ENCODE measurements around the gene C1orf94.
A peak's percentile ranks its signal among the peaks of the same experiment; 100 is the strongest.
"Not testable (repeated sequence)": the region's sequence is repeated elsewhere in the genome, so short reads cannot be mapped to it uniquely, and the experiment has no call there.

Gene C1orf94

DNA sequence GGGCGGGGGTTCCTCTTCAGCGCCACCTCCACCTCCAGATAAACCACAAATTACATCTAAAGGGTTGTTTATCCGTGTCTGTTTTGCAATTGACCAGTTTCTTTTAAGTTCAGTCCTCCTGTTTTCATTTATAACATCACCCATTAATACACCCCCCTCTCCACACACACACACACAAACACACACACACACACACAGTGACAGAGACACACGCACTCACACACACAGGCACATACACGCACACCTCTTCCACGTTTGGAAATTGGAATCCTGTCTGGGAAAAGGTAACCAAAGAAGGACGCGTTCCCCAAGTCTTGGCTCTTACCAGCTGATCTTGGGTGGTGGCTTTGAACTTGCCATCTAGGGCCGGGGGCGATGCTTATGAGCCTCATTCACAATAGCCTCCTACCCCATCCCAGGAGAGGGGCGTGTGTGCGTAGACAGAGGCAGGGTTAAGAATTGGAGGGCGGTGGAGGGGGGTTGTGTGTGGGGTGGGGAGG is 11.2 kb upstream of the C1orf94 start:
- DNase-seq (ENCODE audit: low spot score): peak; percentile 34

DNA sequence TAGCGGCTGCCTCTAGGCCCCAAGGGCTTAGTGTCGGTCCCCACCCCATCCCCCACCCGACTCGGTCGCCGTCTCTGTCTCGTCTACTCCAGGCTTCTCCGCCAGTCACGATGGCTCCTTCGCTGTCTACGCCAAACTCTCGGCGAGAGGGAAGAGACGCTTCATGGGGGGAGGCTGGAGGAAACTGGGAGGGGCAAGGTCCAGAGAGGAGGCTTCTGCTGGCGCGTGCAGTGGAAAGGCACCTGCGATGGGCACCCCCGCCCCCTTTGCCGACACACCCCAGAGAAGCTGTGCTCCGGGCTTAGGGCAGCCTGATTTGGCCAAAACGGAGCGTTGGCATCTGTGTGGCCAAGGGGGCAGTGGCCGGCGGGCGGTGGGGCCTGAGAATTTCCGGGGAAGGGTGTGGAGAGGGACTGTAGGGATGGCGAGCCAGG is 10.5 kb upstream of the C1orf94 start:
- DNase-seq (ENCODE audit: low spot score): peak; percentile 59

DNA sequence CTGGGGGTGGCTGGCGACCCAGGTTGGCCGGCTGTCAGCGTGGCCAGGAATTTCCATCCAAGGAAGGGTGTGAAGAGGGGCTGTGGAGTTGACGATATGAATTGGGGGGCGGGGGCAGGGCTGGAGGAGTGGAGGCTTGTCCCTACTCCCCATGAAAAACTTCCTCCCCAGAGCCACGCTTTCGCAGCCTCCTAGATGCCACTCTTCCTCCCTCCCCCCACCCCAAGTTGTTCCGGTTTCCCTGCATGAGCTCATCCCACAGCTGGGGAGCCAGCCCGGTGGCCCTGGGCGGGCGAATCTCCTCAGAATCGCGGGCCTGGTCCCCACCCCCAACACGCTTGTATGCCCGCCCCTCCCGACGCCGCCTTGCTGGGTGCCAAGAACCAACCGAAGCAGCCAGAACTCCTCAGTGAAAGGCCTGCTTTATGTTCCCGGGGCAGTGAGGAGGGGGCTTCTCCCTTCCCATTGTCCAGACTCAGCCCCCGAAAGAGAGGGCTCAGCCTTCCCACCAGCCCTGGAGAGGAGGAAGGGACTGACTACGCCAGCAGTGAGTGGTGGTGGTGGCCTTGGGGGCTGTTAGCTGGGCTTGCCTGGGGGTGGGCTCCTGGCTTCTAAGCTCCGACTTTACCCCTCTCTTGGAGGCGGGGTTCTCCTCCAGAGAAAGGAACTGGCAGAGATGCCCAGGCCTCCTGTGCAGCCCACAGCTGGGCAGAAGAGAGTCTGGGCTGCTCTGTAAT is 9.9 kb upstream of the C1orf94 start:
- peak; percentile 93 for DNase-seq (ENCODE audit: low spot score)

DNA sequence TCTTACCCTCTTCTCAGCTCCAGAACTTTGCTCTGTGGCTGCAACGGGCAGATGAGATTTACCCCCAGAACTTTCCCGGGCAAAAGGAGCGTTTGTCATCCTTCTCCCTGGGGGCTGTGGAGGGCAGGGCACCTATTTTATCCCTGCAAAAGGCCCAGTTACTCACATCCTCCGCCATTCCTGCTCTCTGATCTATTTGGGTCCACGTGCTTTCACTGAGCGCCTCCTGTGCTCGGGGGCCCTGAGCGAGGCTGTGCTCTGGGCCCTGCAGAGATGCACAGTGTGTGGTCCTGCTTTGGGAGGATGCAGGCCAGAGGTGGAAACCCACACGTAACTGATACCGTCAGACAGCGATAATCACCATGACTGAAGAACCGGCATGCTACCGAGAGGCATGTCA is 9.3 kb upstream of the C1orf94 start:
- DNase-seq (ENCODE audit: low spot score): no peak

DNA sequence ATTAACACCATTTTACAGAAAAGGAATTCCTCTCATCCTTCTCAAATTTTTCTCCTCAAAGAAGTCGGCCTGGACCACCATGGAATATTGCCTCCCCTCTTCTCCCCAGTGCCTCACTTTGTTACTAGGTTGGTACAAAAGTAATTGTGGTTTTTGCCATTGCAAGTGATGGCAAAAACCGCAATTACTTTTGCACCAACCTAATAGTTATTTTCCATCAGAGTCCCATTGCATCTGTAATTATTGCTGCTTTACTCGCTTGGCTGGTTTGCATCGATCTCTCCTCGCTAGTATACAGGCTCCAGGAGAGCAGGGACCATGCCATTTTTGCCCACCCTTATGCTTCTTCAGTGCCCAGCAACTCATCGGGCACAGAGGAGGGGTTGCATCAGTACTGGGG is 963 bp upstream of the C1orf94 start:
- DNase-seq (ENCODE audit: low spot score): no peak

DNA sequence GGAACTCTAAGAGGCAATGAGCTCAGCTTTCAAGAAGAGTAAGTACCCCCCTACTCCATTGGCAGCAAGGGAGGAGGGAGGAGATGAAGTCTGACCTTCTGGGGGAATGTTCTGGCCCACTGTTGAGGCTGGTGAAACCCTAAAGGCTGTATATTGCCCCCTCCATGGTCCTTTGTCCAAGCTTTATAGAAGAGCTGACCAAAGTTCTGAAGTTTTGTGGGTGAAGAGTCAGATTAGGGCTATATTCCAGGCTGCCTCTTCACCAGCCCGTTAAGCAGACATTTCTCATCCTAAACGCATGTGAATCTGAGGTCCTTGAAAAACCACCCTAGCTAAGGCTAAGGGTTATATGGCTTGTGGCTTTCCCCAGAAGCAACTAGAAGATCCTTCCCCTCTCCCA is 1.4 kb downstream of the C1orf94 start:
- DNase-seq (ENCODE audit: low spot score): no peak

DNA sequence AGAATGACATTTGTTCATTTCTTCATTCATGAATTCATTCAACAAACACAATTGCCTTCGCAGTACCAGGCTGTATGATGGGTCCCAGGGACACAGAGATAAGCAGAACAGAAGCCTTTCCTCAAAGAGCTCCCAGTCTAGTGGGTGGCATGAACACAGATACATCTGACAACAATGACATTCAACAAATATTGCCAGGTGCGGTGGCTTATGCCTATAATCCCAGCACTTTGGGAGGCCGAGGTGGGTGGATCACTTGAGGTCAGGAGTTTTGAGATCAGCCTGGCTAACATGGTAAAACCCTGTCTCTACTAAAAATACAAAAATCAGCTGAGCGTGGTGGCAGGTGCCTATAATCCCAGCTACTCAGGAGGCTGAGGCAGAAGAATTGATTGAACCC is 6.7 kb downstream of the C1orf94 start:
- not testable (repeated sequence) for DNase-seq (ENCODE audit: low spot score)

DNA sequence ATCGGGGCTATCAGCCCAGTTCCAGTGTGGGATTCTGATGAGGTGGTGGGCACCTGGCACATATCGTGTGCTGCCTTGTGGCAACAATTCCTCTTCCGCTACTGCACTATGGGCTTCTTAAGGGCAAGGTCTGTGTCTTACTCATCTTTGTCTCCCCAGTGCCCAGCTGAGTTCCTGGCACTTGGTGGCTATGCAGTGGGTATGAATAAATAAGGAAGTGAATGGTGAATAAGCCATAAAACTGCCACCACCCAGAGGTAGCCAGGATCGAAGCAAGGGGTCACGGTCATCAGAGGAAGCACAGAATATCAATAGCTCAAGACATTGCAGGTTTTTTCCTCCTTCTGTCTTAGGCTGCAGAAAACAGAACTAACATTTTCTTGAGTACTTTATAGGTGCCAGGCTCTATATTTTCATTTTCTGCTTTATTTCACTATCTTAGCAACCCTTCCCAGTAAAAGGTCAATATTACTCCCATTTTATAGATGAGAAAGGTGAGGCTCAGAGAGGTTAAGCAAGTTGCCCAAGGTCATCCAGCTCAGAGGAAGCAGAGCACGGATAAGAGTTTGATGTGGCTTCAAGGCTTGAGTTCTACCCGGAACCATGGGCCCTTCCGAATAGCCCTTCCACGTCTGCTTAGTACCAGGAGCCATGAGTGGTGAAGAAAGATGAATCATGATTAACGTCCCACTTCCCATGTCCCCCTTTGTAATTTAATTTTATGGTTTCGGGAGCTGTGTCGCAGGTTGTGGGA is 10.2 kb downstream of the C1orf94 start:
- no peak for DNase-seq (ENCODE audit: low spot score)

DNA sequence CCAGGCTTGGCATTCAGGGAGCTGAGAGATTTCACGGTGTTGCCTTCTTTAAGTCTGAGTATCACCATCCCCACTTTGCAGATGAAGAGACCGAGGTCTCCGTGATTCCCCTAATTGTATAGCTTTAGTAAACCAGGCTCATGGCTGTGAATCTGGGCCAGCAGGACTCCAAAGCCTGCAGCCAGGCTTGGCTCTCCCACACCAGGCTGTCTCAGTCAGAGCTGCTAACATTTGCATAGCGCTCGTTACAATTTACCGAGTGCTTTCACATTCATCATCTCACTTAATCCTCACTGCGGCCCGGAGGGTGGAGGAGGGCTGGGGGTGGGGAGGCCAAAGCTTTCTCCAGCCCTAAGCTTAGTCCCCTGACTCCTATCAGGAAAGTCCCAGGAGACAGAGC is 11.7 kb downstream of the C1orf94 start:
- DNase-seq (ENCODE audit: low spot score): no peak

DNA sequence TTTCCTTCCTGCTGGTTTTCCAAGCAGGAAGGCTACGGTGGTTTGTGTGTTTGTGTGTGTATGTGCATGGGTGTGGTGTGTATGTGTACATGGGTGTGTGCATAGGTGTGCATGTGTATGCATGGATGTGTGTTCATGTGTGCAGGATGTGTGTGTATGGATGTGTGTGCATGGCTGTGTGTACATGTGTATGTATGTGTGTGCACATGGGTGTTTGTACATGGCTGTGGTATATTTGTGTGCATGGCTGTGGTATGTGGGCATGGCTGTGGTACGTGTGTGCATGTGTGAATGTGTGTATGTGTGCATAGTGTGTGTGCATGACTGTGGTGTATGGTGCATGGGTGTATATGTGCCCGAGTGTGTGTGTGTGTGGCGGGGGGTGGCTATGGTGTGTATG is 12.3 kb downstream of the C1orf94 start:
- no peak for DNase-seq (ENCODE audit: low spot score)

DNA sequence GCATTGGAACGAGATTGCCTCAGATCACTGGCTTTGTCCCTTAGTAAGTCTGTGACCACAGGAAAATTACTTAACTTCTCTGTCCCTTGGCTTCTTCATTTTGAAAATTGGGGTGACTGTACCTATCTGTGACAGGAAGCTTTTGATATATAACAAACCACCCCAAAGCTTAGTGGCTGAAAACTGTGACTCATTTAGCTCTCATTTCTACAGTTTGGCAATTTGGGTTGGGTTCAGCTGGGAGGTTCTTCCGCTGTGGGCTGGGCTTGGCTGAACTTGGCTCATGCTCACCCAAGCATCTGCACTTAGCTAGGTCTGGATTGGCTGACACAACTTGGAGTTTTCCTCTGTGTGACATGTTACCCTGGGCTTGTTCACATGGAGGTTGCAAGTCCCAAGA is 14.0 kb downstream of the C1orf94 start:
- no peak for DNase-seq (ENCODE audit: low spot score)

DNA sequence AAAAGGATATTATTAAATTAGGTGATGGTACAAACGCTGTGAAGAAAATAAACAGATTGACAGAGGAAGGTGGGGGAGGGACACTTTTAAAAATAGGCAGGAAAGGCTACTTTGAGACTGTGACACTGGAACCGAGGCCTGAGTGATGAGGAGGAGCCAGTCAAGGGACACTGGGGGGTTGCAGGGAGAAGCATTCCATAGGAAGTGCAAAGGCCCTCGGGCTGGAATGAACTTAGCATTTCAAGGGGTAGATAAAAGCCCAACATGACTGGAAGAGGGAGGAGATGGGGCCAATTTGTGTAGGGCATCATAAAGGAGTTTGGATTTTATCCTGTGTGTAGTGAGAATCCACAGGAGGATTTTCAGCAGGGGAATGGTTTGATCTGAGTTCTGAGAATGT is 15.9 kb downstream of the C1orf94 start:
- no peak for DNase-seq (ENCODE audit: low spot score)

DNA sequence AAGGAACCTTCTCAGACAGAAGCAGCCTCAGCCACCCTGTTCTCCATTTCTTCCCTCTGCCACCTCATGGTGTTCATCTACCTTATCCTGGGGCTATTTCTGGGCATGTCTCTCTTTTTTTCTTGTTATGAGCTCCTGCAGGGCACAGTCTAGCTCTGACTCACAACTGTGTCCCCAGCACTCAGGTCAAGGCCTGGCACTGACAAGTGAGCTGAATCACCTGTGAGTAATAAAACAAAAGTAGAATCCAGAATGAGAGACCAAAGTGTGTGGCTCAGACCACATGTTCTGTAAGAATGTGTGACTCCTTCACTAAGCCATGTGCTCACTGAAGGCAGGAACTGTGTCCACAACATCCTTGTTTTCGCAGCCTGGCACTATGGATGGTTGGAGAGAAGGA is 23.2 kb downstream of the C1orf94 start:
- no peak for DNase-seq (ENCODE audit: low spot score)

DNA sequence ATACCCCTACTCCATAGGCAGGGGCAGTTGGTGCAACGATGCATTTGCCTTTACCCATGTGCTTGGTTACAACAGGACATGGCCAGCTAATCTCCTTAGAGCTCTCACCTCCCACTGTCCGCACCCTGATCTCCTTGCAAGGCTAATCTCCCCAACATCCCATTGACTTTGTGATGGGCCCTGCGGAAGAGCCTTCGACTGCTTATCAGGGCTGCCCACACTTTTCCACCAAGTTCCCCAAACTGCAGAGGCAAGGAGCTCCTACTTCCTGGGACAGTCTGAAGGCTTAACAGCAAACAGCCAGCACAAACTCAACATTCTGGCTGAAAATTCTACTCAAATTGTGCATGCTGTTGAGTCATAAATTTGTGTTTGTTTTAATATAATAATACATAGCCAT is 36.0 kb downstream of the C1orf94 start:
- DNase-seq (ENCODE audit: low spot score): no peak

DNA sequence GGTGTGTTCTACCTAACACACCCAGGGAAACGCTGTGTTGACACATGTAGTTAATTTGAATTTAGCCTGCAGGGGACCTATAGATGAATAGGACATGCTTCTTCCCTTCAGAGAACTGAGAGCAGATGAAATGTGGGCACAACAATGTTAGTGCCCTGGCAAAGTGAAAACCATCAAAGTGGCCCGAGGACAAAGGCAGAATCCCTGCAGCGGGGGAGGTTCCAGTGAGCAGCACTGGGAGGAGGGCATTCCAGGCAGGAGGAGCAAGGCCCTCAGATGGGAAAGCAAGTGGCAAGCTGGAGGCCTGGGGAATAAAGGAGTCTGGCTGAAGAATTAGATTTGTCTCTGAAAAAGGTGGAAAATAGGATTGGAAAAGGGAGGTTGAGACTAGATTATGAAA is 37.2 kb downstream of the C1orf94 start:
- no peak for DNase-seq (ENCODE audit: low spot score)

DNA sequence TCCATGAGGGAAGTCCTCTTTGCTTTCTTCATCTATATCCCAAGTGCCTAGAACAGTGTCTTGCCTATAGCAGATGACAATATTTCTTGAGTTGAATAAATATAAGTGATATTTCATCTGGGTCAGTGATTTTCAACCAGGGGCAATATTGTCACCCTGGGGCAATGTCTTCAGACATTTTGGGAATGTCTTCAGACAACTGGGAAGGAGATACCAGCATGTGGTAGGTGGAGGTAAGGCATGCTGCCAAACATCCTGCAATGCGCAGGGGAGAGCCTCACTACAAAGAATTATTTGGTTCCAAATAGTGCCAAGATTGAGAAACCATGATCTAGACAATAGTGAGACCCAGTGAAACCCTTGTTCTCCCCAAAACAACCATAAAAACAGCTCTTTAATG is 54.7 kb downstream of the C1orf94 start:
- no peak for DNase-seq (ENCODE audit: low spot score)

DNA sequence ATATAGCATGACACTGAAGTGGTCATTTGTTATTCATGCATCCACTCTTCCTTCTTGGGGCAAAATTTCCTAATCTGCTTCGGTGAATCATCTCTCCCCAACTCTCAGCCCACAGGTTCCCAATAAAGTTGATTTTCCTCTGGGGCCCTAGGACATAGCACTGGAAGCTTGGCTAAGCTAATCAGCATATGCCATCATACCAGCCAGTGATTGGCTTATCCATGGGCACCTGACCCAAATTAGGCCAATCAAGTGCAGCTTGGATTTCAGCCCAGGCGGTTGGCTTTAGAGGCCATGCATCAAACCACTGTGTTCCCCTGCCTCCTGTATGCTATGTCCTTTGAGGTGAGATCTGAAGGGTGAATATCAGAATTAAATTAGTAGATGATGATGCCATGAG is 58.9 kb downstream of the C1orf94 start:
- no peak for DNase-seq (ENCODE audit: low spot score)

DNA sequence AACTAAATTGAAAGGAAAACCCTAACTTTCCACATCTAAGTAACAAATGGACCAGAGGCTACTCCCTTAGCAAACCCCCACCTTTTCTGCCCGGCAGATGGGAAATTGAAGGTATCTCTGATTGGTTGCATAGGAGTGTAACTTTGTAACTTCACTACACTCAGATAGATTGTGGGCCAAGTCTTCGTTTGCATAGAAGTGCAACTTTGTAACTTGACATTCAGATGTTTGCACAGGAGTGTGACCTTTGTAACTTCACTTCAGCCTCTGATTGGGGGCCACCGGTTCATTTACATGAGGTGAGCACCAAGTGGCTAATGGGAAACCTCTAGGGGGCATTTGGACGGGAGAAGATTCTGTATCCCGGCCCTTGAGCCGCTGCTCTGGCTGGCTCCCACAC is 59.4 kb downstream of the C1orf94 start:
- no peak for DNase-seq (ENCODE audit: low spot score)

DNA sequence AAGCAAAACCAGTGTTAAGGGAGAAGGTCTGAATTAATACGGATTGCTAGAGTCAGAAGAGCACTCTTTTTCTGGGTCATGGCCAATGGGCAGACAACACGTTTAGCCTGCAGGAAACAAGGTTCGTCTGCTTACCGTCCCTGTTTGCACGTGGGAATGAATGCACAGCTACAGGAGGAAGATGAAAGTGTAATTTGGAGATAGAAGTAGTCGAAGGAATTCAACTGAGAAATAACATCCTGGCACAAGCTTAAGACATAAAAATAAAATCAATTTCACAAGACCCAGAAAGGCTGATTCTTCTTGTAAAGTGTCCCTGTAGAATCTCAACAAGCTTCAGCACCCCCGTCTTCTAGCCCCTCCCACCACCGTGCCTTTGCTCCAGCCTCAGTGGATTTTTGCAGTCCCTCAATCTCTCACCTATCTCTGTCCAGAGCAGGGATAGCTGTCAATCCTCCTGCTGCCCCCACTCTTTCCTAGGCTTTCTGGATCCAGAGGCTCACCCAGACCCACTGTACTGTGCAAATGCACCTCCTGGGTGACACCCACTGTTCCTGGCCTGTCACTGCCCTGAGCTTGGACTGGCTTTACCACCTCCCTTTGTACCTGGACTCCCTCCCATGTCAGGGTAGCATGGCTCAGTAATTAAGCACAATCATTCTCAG is 60.6 kb downstream of the C1orf94 start:
- no peak for DNase-seq (ENCODE audit: low spot score)

DNA sequence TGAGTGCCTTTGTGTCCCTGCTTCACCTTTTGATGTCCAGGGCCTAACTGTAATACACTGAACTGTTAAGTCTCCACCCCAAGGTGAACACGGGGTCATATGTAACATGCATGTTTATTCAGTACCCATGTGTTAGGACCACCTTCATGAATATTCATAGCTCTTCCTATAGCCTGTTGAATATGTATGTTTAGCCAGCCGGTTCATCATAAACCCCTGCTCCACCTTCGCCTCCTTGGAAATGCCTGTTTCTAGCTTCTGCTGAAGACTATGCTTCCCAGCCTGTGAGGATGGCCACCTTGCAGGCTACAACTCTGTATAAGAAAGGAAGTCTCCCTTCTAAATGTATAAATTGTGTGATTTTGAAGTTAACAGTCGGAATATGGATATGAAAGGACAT is 69.3 kb downstream of the C1orf94 start:
- DNase-seq (ENCODE audit: low spot score): no peak

DNA sequence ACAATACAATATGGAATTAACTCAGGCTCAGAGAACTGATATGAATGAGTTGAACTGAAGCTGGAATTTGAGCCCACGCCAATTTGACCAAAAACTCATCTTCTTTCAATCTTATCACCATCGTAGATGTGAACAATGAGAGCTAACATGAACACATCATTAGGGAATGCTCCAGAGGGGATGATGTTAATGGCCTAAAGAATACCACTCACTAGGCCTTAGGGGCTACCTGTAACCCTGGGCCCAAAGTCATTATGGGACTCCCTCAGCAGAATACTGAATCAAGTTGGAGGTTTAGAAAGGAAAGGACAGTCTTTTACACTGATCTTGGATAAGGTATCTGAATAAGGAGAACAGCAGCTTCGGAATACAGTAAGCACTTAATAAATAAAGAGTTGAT is 73.6 kb downstream of the C1orf94 start:
- no peak for DNase-seq (ENCODE audit: low spot score)

DNA sequence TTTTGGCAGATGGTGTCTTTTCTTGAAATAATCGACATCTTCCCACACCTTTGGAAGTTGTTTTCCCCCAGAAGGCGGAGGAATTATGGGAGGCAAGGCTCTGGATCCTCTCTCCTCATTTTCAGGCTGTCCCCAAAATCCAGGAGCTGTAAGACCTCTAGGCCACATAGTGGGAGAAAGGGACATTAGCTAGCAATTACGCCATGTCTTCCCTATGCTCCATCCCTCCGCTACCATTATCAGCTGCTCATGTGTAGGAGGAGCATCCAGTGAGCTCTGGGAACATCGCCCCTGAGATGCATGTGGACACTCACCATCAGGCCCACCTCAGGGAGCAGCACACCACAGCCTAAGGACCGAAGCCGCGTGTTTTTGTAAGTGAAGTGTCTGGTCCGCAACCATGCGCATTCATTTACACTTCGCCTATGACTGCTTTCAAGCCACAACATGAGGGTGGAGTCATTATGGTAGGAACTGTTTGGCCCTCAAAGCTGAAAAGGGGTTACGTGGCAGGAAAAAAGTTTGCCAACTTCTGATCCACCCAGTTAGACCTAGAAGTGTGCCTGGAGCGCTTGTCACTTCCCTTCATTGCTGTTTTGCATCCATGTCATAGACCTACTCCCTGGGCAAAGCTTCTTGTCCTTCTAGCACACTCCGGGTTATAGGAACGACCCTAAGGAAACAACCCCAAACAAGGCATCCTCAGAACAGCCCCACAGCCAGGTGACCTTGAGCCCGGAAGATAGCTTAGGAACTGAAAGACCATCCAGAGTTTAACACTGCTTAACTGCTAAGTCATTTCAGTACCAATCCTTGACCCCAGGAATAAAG is 85.5 kb downstream of the C1orf94 start:
- no peak for DNase-seq (ENCODE audit: low spot score)
